KMS-11 (cell line): ENCODE measurements around the gene ARFGEF3.

Source experiments
- H2AFZ ChIP-seq: fragments of 200-600 bp; sonication (generic); 2 replicates; pipeline ENCODE4 v1.6.1; 2016; ENCODE audit warnings: antibody characterized with exemption, mixed run types, low read depth
- H3K27ac ChIP-seq: fragments of 200-600 bp; sonication (generic); 2 replicates; pipeline ENCODE4 v1.6.1; 2016; ENCODE audit warnings: mild to moderate bottlenecking, mixed run types
- H3K27me3 ChIP-seq: fragments of 200-600 bp; sonication (generic); 2 replicates; pipeline ENCODE4 v1.6.1; 2017; ENCODE audit warnings: mild to moderate bottlenecking, low read depth, mixed run types, moderate library complexity; ENCODE audit not compliant: insufficient read depth
- H3K36me3 ChIP-seq: fragments of 200-600 bp; sonication (generic); 2 replicates; pipeline ENCODE4 v1.6.1; 2017; ENCODE audit warnings: mild to moderate bottlenecking, mixed run types; ENCODE audit not compliant: insufficient read depth
- H3K4me1 ChIP-seq: fragments of 200-600 bp; sonication (generic); 2 replicates; pipeline ENCODE4 v1.6.1; 2016; ENCODE audit warnings: mild to moderate bottlenecking, low read depth, mixed run types; ENCODE audit not compliant: poor library complexity, severe bottlenecking
- H3K4me2 ChIP-seq: fragments of 200-600 bp; sonication (generic); 2 replicates; pipeline ENCODE4 v1.7.0; 2016; ENCODE audit warnings: mild to moderate bottlenecking, mixed run types
- H3K4me3 ChIP-seq: fragments of 200-600 bp; sonication (generic); IDR thresholded peaks from 2 replicates; pipeline ENCODE4 v1.6.1; 2017; ENCODE audit warnings: low read depth, low read length, mixed read lengths; ENCODE audit not compliant: insufficient read depth
- H3K79me2 ChIP-seq: fragments of 200-600 bp; sonication (generic); 2 replicates; pipeline ENCODE4 v1.6.1; 2016; ENCODE audit warnings: low read depth, mixed run types; ENCODE audit not compliant: insufficient read depth
- H3K9ac ChIP-seq: fragments of 200-600 bp; sonication (generic); 2 replicates; pipeline ENCODE4 v1.6.1; 2016; ENCODE audit warnings: mild to moderate bottlenecking, mixed run types
- H4K20me1 ChIP-seq: fragments of 200-600 bp; sonication (generic); 2 replicates; pipeline ENCODE4 v1.6.1; 2016; ENCODE audit warnings: mild to moderate bottlenecking, mixed run types; ENCODE audit not compliant: insufficient read depth
- CTCF ChIP-seq: fragments of 200-600 bp; sonication (generic); conservative IDR thresholded peaks from 2 replicates; pipeline ENCODE4 v1.6.1; 2017; ENCODE audit warnings: low read depth, mild to moderate bottlenecking, antibody characterized with exemption, low read length, moderate library complexity, mixed read lengths

The ARFGEF3 gene

GRCh38 chr6:138291036-138291848 lies 129.5 kb downstream of the ARFGEF3 start:
- Histone ChIP-seq H3K4me3 (no peak overlapping the region), H3K4me1 (peaks cover 6% of the 10 kb centered on the region), H3K4me2 (no peak overlapping the region), H3K36me3 (no peaks in the 10 kb centered on the region), H3K9ac (no peak overlapping the region), H4K20me1 (no peaks in the 10 kb centered on the region), H3K27ac (no peak overlapping the region), H2AFZ (no peak overlapping the region), H3K79me2 (no peaks in the 10 kb centered on the region), H3K27me3 (no peaks in the 10 kb centered on the region)
- no peak for TF ChIP-seq CTCF

- Histone ChIP-seq H3K4me2 (no peak overlapping the region), H3K79me2 (no peaks in the 10 kb centered on the region), H3K4me3 (no peak overlapping the region), H3K4me1 (peaks cover 6% of the 10 kb centered on the region), H3K9ac (no peak overlapping the region), H3K27me3 (no peaks in the 10 kb centered on the region), H3K27ac (no peak overlapping the region), H3K36me3 (no peaks in the 10 kb centered on the region), H4K20me1 (no peaks in the 10 kb centered on the region), H2AFZ (no peak overlapping the region)
- no peak for TF ChIP-seq CTCF
These were observed 130.1 kb downstream of the ARFGEF3 start for GRCh38 chr6:138291849-138292181.

GRCh38 chr6:138292482-138292881 lies 130.7 kb downstream of the ARFGEF3 start:
- H3K4me3 ChIP-seq, result no peak overlapping the region
- no peak overlapping the region for H3K4me2 ChIP-seq
- no peaks in the 10 kb centered on the region for H3K79me2 ChIP-seq
- H3K27me3 ChIP-seq, result no peaks in the 10 kb centered on the region
- no peak for TF ChIP-seq CTCF
- no peak overlapping the region for H3K27ac ChIP-seq
- H3K36me3 ChIP-seq, result no peaks in the 10 kb centered on the region
- H4K20me1 ChIP-seq, result no peaks in the 10 kb centered on the region
- peaks cover 6% of the 10 kb centered on the region for H3K4me1 ChIP-seq
- H3K9ac ChIP-seq, result no peak overlapping the region
- no peak overlapping the region for H2AFZ ChIP-seq

GRCh38 chr6:138293428-138294395 lies 132.0 kb downstream of the ARFGEF3 start:
- no peak for TF ChIP-seq CTCF
- H3K36me3 ChIP-seq, result no peaks in the 10 kb centered on the region
- no peak overlapping the region for H3K4me3 ChIP-seq
- no peaks in the 10 kb centered on the region for H3K79me2 ChIP-seq
- H4K20me1 ChIP-seq, result no peaks in the 10 kb centered on the region
- H3K9ac ChIP-seq, result no peak overlapping the region
- no peaks in the 10 kb centered on the region for H3K27me3 ChIP-seq
- H3K4me1 ChIP-seq, result peaks cover 6% of the 10 kb centered on the region
- H3K4me2 ChIP-seq, result no peak overlapping the region
- no peak overlapping the region for H3K27ac ChIP-seq
- H2AFZ ChIP-seq, result no peak overlapping the region
